ENCODE results near the gene BBS10. TPM values are rescaled to one million over a fixed set of nuclear protein-coding genes. Genes with fewer than 3 reads are reported as not detected.

The BBS10 gene
- total and polyA plus RNA-seq, 9 of the 15 experiments (the other 6 are each of a cell fraction or from before 2014, with no cell fraction given): 2.3 to 14.9 (median 5.9) TPM

- CTCF ChIA-PET (ENCODE audit: low intra/inter-chr PET ratio): no interaction called here
- Histone ChIP-seq H3K9me1 (ENCODE audit: control insufficient read depth, insufficient read depth, low read length) (no peaks in the 10 kb centered on the region), H3K27ac (ENCODE audit: extremely low read depth, low read depth, low read length) (no peak overlapping the region), H3K36me3 (ENCODE audit: control insufficient read depth, insufficient read depth, low read length) (no peaks in the 10 kb centered on the region), H3K9ac (ENCODE audit: insufficient read depth in 1 of 2, low read depth in 2 of 2, low read length in 2 of 2) (no peak overlapping the region), H3K9me3 (replicated peaks; ENCODE audit: control insufficient read depth, insufficient read depth, low read depth, low read length) (no peaks in the 10 kb centered on the region), H3K79me2 (ENCODE audit: control insufficient read depth, insufficient read depth, low read length) (no peaks in the 10 kb centered on the region), H3K4me1 (replicated peaks in 1 of 2; ENCODE audit: control insufficient read depth in 2 of 2, insufficient read depth in 2 of 2, low read length in 2 of 2) (peaks cover 0 to 19% of the 10 kb centered on the region in 2 experiments; a peak in 3 of 5 replicates), H2AFZ (ENCODE audit: low read depth, low read length) (no peak overlapping the region), H4K20me1 (replicated peaks; ENCODE audit: control insufficient read depth, insufficient read depth, low read length) (no peaks in the 10 kb centered on the region), H3K4me2 (ENCODE audit: insufficient read depth, low read length) (no peak overlapping the region), H3K4me3 (no peak overlapping the region), H3K27me3 (ENCODE audit: control insufficient read depth in 2 of 2, insufficient read depth in 2 of 2, low read length in 2 of 2) (no peaks in the 10 kb centered on the region)
- intact Hi-C loops (cut with micrococcal nuclease) (no loop called here), in situ Hi-C loops (cut with MboI) (no loop called here)
- POLR2A ChIA-PET: interaction anchor here (1.3 kb wide), 1 partner anchor 16 kb away, joined by 6 read pairs; the partner anchor contains the start of gene BBS10
- 6% methylated on average over 1 of the region's 1 CpG for WGBS (ENCODE audit: insufficient coverage, low coverage, missing lambda C conversion rate)
- DNase-seq (ENCODE audit: extremely low read depth in 1 of 4, low spot score in 3 of 4) (peak in 1 of 4 experiments; percentile 24), FAIRE-seq (no peak), ATAC-seq (no peak)
- no TSS peak for BruUV-seq (replicated peaks)
- TF ChIP-seq ARID1B (IDR thresholded peaks at IDR 0.05): peak; percentile 64
- TF ChIP-seq CBFA2T3 (IDR thresholded peaks at IDR 0.05): peak; percentile 64
- TF ChIP-seq TAL1 (IDR thresholded peaks at IDR 0.05): peak; percentile 50
- no peak for TF ChIP-seq HNRNPL (IDR thresholded peaks at IDR 0.05; ENCODE audit: low read depth, low read length)
- no peak for TF ChIP-seq LARP7 (IDR thresholded peaks at IDR 0.05)
- TF ChIP-seq, protein P1, sequence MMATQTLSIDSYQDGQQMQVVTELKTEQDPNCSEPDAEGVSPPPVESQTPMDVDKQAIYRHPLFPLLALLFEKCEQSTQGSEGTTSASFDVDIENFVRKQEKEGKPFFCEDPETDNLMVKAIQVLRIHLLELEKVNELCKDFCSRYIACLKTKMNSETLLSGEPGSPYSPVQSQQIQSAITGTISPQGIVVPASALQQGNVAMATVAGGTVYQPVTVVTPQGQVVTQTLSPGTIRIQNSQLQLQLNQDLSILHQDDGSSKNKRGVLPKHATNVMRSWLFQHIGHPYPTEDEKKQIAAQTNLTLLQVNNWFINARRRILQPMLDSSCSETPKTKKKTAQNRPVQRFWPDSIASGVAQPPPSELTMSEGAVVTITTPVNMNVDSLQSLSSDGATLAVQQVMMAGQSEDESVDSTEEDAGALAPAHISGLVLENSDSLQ (IDR thresholded peaks at IDR 0.05): peak; percentile 67
- no peak for TF ChIP-seq CUX1 (CRISPR knock-in tag; IDR thresholded peaks at IDR 0.05)
- 0 out of 2 replicates have a peak, but pooled peaks have one; percentile 43 for TF ChIP-seq TEAD4 (IDR thresholded peaks at IDR 0.05; ENCODE audit: low read length)
- TF ChIP-seq TEAD4 (CRISPR knock-in tag; IDR thresholded peaks at IDR 0.05; ENCODE audit: borderline replicate concordance): no peak
- TF ChIP-seq, protein P2, sequence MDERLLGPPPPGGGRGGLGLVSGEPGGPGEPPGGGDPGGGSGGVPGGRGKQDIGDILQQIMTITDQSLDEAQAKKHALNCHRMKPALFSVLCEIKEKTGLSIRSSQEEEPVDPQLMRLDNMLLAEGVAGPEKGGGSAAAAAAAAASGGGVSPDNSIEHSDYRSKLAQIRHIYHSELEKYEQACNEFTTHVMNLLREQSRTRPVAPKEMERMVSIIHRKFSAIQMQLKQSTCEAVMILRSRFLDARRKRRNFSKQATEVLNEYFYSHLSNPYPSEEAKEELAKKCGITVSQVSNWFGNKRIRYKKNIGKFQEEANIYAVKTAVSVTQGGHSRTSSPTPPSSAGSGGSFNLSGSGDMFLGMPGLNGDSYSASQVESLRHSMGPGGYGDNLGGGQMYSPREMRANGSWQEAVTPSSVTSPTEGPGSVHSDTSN (CRISPR knock-in tag; IDR thresholded peaks at IDR 0.05; ENCODE audit: low read depth): no peak
- TF ChIP-seq, protein P2 (tag; conservative IDR thresholded peaks at IDR 0.05; ENCODE audit: low read depth): 0 out of 2 replicates have a peak, but pooled peaks have one; percentile 40
- TF ChIP-seq NFIC (IDR thresholded peaks at IDR 0.05): peak; percentile 45
- TF ChIP-seq CBFA2T2 (conservative IDR thresholded peaks at IDR 0.05): peak; percentile 34; the same call in 1 of the 2 replicates
- peak; percentile 72 for TF ChIP-seq TCF3 (CRISPR knock-in tag; IDR thresholded peaks at IDR 0.05)
- 0 out of 2 replicates have a peak, but pooled peaks have one; percentile 31 for TF ChIP-seq ZEB2 (IDR thresholded peaks at IDR 0.05)
- peak; percentile 82; the same call in 1 of the 2 replicates for TF ChIP-seq MECOM (CRISPR knock-in tag; IDR thresholded peaks at IDR 0.05)
- no peak for TF ChIP-seq ZNF41 (CRISPR knock-in tag; conservative IDR thresholded peaks at IDR 0.05)
These were observed 15.6 kb downstream of the BBS10 start for GRCh38 chr12:76332606-76333005.
